H9 (cell line): Measurements from ENCODE around the gene KRT84. TPM values are rescaled to one million over a fixed set of nuclear protein-coding genes. Genes with fewer than 3 reads are reported as not detected.

Experiments
- DNase-seq: peaks from one replicate; pipeline ENCODE4 v3.0.0-alpha.2; 2017
- H2AFZ ChIP-seq: one replicate; pipeline ENCODE4 v1.6.1; 2013; ENCODE audit warnings: mild to moderate bottlenecking, low read length, control low read depth, moderate library complexity
- H2AK5ac ChIP-seq: 2 replicates; pipeline ENCODE4 v1.6.1; 2013; ENCODE audit warnings: low read length, control low read depth, mixed read lengths; ENCODE audit not compliant: insufficient read length
- H2BK120ac ChIP-seq: one replicate; pipeline ENCODE4 v1.6.1; 2013; ENCODE audit warnings: low read depth, mild to moderate bottlenecking, low read length, control low read depth, inconsistent platforms; ENCODE audit not compliant: poor library complexity, severe bottlenecking
- H2BK12ac ChIP-seq: 2 replicates; pipeline ENCODE4 v1.6.1; 2013; ENCODE audit warnings: low read length, control low read depth, mixed read lengths, low read depth; ENCODE audit not compliant: insufficient read length
- H2BK15ac ChIP-seq: 2 replicates; pipeline ENCODE4 v1.6.1; 2013; ENCODE audit warnings: low read depth, low read length, control low read depth
- H2BK20ac ChIP-seq: one replicate; pipeline ENCODE4 v1.6.1; 2013; ENCODE audit warnings: low read depth, mild to moderate bottlenecking, low read length, control low read depth, inconsistent platforms; ENCODE audit not compliant: poor library complexity, severe bottlenecking
- H2BK5ac ChIP-seq: 2 replicates; pipeline ENCODE4 v1.6.1; 2013; ENCODE audit warnings: low read length, control low read depth, mixed read lengths; ENCODE audit not compliant: insufficient read length
- H3K14ac ChIP-seq: 2 replicates; pipeline ENCODE4 v1.6.1; 2013; ENCODE audit warnings: low read length, control low read depth; ENCODE audit not compliant: insufficient read depth
- H3K18ac ChIP-seq: 2 replicates; pipeline ENCODE4 v1.6.1; 2013; ENCODE audit warnings: low read depth, mild to moderate bottlenecking, mixed read lengths, low read length, control low read depth; ENCODE audit not compliant: insufficient read length
- H3K23ac ChIP-seq: 2 replicates; pipeline ENCODE4 v1.6.1; 2013; ENCODE audit warnings: low read length, control low read depth, mixed read lengths, low read depth; ENCODE audit not compliant: insufficient read length
- H3K23me2 ChIP-seq: 2 replicates; pipeline ENCODE4 v1.6.1; 2013; ENCODE audit warnings: low read depth, mild to moderate bottlenecking, mixed read lengths, low read length, control low read depth; ENCODE audit not compliant: insufficient read length, poor library complexity, severe bottlenecking
- H3K27ac ChIP-seq: 2 replicates; pipeline ENCODE4 v1.5.1; 2013; ENCODE audit warnings: low read length, control low read depth, mixed read lengths, low read depth; ENCODE audit not compliant: insufficient read length
- H3K27me3 ChIP-seq: 2 replicates; pipeline ENCODE4 v1.6.1; 2013; ENCODE audit warnings: low read length, control low read depth, inconsistent platforms; ENCODE audit not compliant: insufficient read depth
- H3K4ac ChIP-seq: 2 replicates; pipeline ENCODE4 v1.6.1; 2013; ENCODE audit warnings: low read depth, mild to moderate bottlenecking, control low read depth, inconsistent platforms, low read length, moderate library complexity
- H3K4me1 ChIP-seq: 2 replicates; pipeline ENCODE4 v1.6.1; 2013; ENCODE audit warnings: low read length, control low read depth, inconsistent platforms; ENCODE audit not compliant: insufficient read depth
- H3K4me2 ChIP-seq: 2 replicates; pipeline ENCODE4 v1.6.1; 2013; ENCODE audit warnings: low read length, control low read depth, mixed read lengths; ENCODE audit not compliant: insufficient read length, insufficient read depth
- H3K56ac ChIP-seq: 2 replicates; pipeline ENCODE4 v1.6.1; 2013; ENCODE audit warnings: low read depth, mild to moderate bottlenecking, mixed read lengths, low read length, control low read depth; ENCODE audit not compliant: insufficient read length
- H3K79me1 ChIP-seq: 2 replicates; pipeline ENCODE4 v1.6.1; 2013; ENCODE audit warnings: low read depth, mild to moderate bottlenecking, moderate library complexity, low read length, control low read depth, inconsistent platforms; ENCODE audit not compliant: insufficient read depth, poor library complexity, severe bottlenecking
- H3K79me2 ChIP-seq: 2 replicates; pipeline ENCODE4 v1.6.1; 2013; ENCODE audit warnings: low read length, control low read depth, inconsistent platforms; ENCODE audit not compliant: insufficient read depth
- H3K9ac ChIP-seq: 2 replicates; pipeline ENCODE4 v1.6.1; 2013; ENCODE audit warnings: low read length, control low read depth, mixed read lengths; ENCODE audit not compliant: insufficient read length; ENCODE audit errors: extremely low read depth
- H3K9me3 ChIP-seq: one replicate; pipeline ENCODE4 v1.6.1; 2013; ENCODE audit warnings: low read depth, low read length, inconsistent platforms; ENCODE audit not compliant: control insufficient read depth
- H3T11ph ChIP-seq: one replicate; pipeline ENCODE4 v1.6.1; 2013; ENCODE audit warnings: mild to moderate bottlenecking, low read length, control low read depth, inconsistent platforms
- H4K20me1 ChIP-seq: one replicate; pipeline ENCODE4 v1.6.1; 2013; ENCODE audit not compliant: control insufficient read depth, insufficient read length, insufficient read depth
- H4K5ac ChIP-seq: 2 replicates; pipeline ENCODE4 v1.6.1; 2013; ENCODE audit warnings: low read depth, mild to moderate bottlenecking, mixed read lengths, low read length, control low read depth; ENCODE audit not compliant: insufficient read length
- H4K8ac ChIP-seq: replicated peaks from 2 replicates; pipeline ENCODE4 v1.6.1; 2013; ENCODE audit warnings: low read length, control low read depth, mixed read lengths, low read depth; ENCODE audit not compliant: insufficient read length
- H4K91ac ChIP-seq: 2 replicates; pipeline ENCODE4 v1.6.1; 2013; ENCODE audit warnings: low read depth, mild to moderate bottlenecking, moderate library complexity, mixed read lengths, low read length, control low read depth; ENCODE audit not compliant: insufficient read length
- H3K27ac Mint-ChIP-seq, 3 experiments: 2 replicates in 2 of 3; 3 replicates in 1 of 3; pipeline ENCODE4 v1.8.0; 2020 to 2021; ENCODE audit warnings: mixed read lengths in 3 of 3, mild to moderate bottlenecking in 1 of 3, moderate library complexity in 1 of 3
- H3K27me3 Mint-ChIP-seq: 2 replicates; pipeline ENCODE4 v1.8.0; 2021; ENCODE audit warnings: low read depth, mild to moderate bottlenecking, moderate library complexity, mixed read lengths
- H3K36me3 Mint-ChIP-seq, 3 experiments: 2 replicates in 2 of 3; 3 replicates in 1 of 3; pipeline ENCODE4 v1.8.0; 2020 to 2021; ENCODE audit warnings: low read depth in 3 of 3, mixed read lengths in 3 of 3; ENCODE audit not compliant: insufficient read depth in 1 of 3
- H3K4me1 Mint-ChIP-seq, 2 experiments: 2 replicates each; pipeline ENCODE4 v1.8.0; 2020; ENCODE audit warnings: mixed read lengths in 2 of 2
- H3K4me3 Mint-ChIP-seq, 2 experiments: 2 replicates in 1 of 2; 3 replicates in 1 of 2; pipeline ENCODE4 v1.8.0; 2020 to 2021; ENCODE audit warnings: mild to moderate bottlenecking in 2 of 2, mixed read lengths in 2 of 2, moderate library complexity in 1 of 2
- H3K9me3 Mint-ChIP-seq, 2 experiments: 2 replicates in 1 of 2; 3 replicates in 1 of 2; pipeline ENCODE4 v1.8.0; 2020; ENCODE audit warnings: mild to moderate bottlenecking in 2 of 2, mixed read lengths in 2 of 2, moderate library complexity in 1 of 2
- CTCF ChIP-seq: fragments of 200-600 bp; sonication (generic); conservative IDR thresholded peaks from 3 replicates; pipeline ENCODE4 v1.8.0; 2021; ENCODE audit warnings: antibody characterized with exemption, mild to moderate bottlenecking
- WGBS: extraction: QIAGEN DNeasy Blood & Tissue Kit; methylation state at CpG from one replicate; pipeline ENCODE4 v1.1.7; 2013; ENCODE audit warnings: missing lambda C conversion rate, low lambda C conversion rate, mixed read lengths; ENCODE audit not compliant: insufficient read length; ENCODE audit errors: extremely low coverage; 5-methylcytosine and 5-hydroxymethylcytosine counted together
- total RNA-seq: library from RNA; stranded (reverse); gene quantifications from 2 replicates; pipeline ENCODE4 v1.2.1, GENCODE V29; 2021

The KRT84 gene
- total RNA-seq, 1 experiment from 2014 or later = not detected

- Histone ChIP-seq H3K79me1 (no peaks in the 10 kb centered on the region), H3K4me1 (no peaks in the 10 kb centered on the region), H2BK120ac (no peak overlapping the region), H3K18ac (no peak overlapping the region), H2BK20ac (no peak overlapping the region), H2BK5ac (no peak overlapping the region), H3K79me2 (no peaks in the 10 kb centered on the region), H2BK15ac (no peak overlapping the region), H3K9ac (no peak overlapping the region), H2AK5ac (no peak overlapping the region), H4K20me1 (no peaks in the 10 kb centered on the region), H3K27me3 (no peaks in the 10 kb centered on the region), H2AFZ (no peak overlapping the region), H3K14ac (no peak overlapping the region), H2BK12ac (no peak overlapping the region), H4K91ac (no peak overlapping the region), H4K8ac (no peak overlapping the region), H3K23ac (no peak overlapping the region), H3K27ac (no peak overlapping the region), H4K5ac (no peak overlapping the region), H3K4ac (no peak overlapping the region), H3T11ph (no peak overlapping the region), H3K56ac (no peak overlapping the region), H3K9me3 (no peaks in the 10 kb centered on the region), H3K4me2 (no peak overlapping the region), H3K23me2 (no peaks in the 10 kb centered on the region)
- Mint-ChIP-seq H3K27me3 (peaks cover 18% of the 10 kb centered on the region), H3K4me3 (no peak overlapping the region), H3K36me3 (no peaks in the 10 kb centered on the region), H3K27ac (no peak overlapping the region), H3K9me3 (no peaks in the 10 kb centered on the region; a peak in 1 of 5 replicates), H3K4me1 (no peaks in the 10 kb centered on the region)
- no CpG with 5 or more reads among the region's 7 CpGs for WGBS
- no peak for DNase-seq
- TF ChIP-seq CTCF = no peak
Measured at GRCh38 chr12:52364061-52364460, 21.4 kb downstream of the KRT84 start.
